Raji (cell line): ENCODE results near the gene FGFR2.

Source experiments
- POLR2A ChIP-seq: IDR thresholded peaks from 2 replicates; pipeline ENCODE4 v1.6.1; 2011; ENCODE audit warnings: low read depth, low read length, control low read depth; ENCODE audit not compliant: insufficient read depth

The FGFR2 gene

GRCh38 chr10:121527690-121528089 lies 70.6 kb downstream of the FGFR2 start:
- TF ChIP-seq POLR2A, result no peak

DNA sequence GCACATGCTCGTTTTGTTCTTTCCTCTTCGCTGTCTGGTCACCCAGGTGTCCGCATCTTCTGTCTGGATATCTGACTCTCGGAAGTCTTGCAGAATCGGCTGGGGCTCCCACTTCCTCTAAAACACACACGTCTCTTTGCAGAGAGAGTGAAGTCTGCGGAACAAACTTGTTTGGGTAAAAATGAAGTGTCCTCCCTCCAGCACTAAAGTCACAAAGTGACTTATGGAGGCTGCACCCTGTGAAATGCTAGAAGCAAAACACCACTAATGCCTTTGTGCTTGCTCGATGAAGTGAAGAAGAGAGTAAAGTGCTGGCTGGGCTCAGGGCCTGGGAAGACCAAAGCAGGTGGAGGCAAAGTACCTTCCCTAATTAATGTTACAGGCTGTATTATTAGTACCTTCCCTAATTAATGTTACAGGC lies 71.4 kb downstream of the FGFR2 start:
- no peak for TF ChIP-seq POLR2A

DNA sequence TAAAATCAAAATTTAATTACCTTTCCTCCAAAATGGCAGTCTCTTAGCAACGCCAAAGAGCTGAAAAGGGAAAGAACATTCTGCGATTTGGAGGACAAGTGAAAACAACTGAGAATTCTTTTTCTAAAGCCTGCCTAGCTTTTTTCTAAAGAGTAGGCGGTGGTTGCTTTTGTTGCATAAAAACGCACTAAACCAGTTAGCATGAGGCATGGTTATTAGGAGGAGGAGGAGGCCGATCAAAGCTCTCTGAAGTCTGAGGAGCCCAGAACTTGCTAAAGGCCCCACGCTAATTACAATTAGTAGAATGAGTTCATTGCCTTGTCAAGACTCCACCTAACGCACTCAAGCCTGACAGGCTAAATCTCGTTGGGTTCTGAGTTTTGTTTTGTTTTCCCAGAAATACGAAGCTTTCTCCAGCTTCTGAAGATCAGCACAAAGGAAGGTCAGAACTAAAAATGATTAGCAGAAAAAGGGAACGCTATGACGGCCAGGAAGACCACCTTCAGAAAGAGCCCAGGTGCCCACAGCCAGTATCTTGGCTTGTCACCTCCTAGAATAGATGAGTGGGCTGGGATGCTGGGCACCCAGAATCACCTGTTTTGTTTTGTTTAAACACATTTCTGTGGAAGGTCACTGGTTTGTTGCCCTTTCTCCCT lies 72.0 kb downstream of the FGFR2 start:
- no peak for TF ChIP-seq POLR2A

DNA sequence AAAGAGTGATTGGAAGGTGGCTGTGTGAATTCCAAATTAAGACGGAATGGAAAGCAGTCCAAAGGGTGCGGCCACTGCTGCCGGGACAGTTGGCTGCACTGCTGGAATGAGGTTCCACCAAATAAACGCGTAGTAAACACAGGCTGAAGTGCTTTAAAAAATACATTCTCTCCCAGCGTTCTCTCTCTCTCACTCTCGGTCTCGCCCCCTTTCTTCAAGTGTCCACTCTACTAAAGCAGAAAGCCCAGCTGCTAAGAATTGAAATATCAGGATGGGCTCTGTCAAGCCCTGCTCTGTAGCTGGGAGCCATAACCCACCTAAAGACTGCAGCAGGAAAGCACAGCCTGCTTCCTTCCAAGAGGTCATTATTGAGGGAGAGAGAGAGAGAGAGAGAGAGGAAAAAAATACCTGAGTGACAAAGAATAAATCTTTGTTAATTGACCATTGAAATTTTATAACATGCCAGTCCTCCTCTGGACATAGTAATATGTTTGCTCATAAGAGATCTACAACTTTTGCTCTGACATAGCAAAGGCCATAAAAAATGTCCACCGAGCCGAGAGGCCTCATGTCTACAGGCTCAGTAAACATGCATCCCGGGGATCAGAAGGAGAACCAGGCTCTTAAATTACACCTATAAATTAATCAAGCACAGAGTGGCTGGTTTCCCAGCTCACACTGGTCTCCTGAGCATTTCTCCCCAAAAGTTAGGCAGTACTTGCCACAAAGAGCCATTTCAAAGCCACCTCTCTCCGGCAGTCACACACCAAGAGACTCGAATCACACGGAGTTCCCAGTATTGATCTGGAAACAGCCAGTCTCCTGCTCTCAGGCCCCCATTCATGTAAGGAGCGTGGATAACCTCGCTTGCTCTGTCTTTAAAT lies 72.8 kb downstream of the FGFR2 start:
- no peak for TF ChIP-seq POLR2A

GRCh38 chr10:121524157-121524817 lies 74.0 kb downstream of the FGFR2 start:
- TF ChIP-seq POLR2A, result no peak

- TF ChIP-seq POLR2A, result no peak
Measured at GRCh38 chr10:121522831-121523230, 75.4 kb downstream of the FGFR2 start.

DNA sequence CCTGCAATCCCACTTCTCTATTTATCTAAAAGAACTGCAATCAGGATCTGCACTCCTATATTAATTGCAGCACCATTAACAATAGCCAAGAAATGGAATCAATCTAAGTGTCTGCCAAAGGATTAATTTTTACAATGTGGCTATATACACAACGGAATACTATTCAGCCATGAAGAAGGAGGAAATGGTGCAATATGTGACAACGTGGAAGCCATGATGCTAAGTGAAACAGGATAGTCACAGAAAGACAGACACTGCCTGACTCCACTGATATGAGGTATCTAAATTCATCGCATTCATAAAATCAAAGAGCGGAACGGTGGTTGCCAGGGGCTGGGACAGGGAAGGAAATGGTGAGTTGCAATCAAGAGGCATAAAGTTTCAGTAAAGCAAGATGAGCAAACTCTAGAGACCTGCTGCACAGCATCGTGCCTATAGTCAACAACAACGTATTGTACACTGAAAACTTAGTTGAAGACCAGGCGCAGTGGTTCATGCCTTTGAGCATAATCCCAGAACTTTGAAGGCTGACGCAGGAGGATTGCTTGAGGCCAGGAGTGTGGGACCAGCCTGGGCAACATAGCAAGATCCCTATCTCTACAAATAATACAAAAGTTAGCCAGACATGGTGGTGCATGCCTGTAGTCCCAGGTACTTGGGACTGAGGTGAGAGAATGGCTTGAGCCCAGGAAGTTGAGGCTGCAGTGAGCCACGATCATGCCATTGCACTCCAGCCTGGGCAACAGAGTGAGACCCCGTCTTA lies 76.3 kb downstream of the FGFR2 start:
- TF ChIP-seq POLR2A, result no peak

- TF ChIP-seq POLR2A, result no peak
Measured at GRCh38 chr10:121519901-121520493, 78.2 kb downstream of the FGFR2 start.

DNA sequence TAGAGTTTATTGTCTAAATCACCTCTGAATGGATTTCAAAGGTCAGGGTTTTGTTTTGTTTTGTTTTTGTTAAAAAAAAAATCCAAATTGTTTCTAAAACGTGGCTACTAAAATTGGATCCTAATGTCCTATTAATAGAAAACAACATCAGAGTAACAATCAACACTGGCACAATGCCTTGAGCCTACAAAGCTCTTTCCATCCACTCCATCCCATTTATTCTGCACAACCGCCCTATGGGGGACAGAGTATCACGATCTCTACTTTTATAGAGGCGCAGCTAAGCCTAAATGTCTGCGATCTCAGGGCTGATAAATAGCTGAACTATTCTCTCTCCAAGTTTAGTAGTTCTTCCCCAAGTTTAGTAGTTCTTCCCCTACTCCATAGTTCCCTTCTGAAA lies 78.8 kb downstream of the FGFR2 start:
- TF ChIP-seq POLR2A, result no peak

DNA sequence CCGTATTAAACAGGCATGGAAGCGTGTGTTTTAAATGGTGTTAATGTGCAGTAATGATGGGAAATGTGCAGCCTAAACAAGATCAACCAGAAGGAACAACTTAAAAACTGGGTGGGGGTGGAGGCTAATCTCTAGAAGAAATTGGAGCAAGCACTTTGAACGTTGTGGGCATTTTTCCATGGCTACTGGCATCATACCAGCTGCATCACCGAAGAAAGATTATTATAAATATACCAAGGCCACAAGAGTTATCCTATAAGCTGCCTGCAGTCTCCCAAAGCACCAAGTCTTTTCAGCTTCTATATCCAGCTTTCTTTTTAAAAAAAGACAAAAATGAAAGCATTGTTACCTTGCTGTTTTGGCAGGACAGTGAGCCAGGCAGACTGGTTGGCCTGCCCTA lies 79.9 kb downstream of the FGFR2 start:
- TF ChIP-seq POLR2A, result no peak

DNA sequence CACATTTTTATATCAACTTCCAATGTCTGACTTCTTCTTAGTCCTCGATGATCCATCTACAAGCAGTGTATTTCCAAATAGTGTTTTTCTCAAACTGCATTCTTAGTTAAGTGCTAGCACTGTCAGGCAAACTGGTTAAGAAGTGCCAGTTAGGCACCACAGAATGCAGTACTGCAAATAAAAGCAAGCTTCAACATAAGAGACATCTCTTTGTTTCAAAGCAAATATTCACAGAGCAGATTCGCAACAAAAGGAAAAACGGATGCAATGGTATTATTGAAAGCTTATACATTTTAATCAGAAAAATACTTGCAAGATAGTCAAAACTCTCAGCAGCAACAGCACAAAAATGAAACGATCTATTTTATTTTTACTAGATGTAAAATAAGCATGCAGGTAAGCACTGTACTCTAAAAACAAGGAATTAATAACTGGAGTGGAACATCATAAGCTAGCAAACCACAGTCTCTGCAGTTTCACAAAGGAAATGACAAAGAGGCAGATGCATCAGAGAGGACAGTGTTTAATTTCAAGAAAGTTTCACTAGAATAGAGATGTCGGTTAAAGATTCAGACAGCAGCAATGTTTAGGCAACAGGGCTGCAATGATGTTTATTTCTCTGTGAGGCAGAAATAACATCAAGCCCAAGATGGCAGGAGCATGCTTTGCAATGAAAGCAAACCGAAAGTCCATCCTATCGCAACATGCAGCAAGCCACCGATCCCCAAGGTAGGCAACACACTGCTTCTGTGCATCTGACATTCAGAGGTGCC lies 82.0 kb downstream of the FGFR2 start:
- TF ChIP-seq POLR2A, result no peak

DNA sequence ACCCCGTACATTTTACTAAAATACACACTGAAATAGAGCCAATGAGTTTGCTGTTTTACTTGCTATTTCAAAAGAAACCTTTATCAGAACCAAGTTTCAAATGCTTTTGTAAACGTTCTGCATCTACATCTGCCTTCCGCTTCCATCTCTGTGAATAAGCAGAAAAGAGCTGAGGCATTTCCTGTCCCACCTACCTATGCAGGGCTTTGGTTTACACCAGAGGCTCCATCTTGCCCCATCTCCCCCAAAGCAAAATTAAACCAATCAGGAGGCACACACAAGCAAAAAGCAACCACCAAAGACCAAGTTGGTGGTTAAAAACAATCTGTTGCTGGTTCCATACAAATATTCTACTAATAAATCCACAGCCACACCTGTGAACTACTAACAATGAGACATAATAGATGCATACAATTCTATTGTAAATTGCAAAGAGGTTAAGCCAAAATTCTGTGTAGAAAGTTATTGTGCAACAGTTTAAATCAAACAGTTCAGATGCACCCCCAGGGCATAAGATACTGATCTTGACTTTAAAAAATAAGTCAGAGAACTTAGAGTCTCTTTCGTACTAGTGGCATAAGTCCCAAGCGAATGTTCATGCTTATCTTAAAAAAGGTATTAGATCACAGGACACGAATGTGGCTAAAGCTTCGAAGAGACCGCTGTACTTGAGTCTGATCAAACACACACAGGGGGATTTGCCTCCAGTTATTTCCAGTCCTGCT lies 83.9 kb downstream of the FGFR2 start:
- TF ChIP-seq POLR2A, result no peak

GRCh38 chr10:121511943-121512342 lies 86.3 kb downstream of the FGFR2 start:
- TF ChIP-seq POLR2A, result no peak

DNA sequence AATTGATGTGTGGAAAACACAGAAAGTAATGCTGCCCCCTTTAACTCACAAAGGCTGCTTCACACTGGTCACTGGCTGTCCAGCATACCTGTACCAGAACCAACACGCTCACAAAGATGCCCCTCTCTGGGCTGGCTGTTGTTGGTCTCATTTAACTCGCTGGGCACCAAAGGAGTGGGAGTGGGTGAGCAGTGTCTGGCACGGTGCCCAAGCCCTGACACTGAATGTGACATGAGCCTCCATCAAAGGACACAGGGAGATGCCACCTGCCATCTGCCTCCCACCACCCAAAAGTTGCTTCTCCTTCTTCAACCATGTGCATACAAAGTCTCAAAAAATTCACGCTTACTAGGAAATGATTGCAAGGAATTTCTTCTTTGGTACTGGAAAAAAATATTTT lies 86.8 kb downstream of the FGFR2 start:
- no peak for TF ChIP-seq POLR2A

GRCh38 chr10:121510201-121510771 lies 88.0 kb downstream of the FGFR2 start:
- no peak for TF ChIP-seq POLR2A
